ENCODE results near the gene IRF2BP2. TPM values are rescaled to one million over a fixed set of nuclear protein-coding genes. Genes with fewer than 3 reads are reported as not detected.

The IRF2BP2 gene
- total and polyA plus RNA-seq, 2 experiments from 2014 or later: 68.2 to 135 TPM

- Histone ChIP-seq H3K27me3 (no peaks in the 10 kb centered on the region), H3K27ac (no peak overlapping the region), H3K9me3 (ENCODE audit: low read depth) (no peaks in the 10 kb centered on the region), H3K79me2 (no peaks in the 10 kb centered on the region), H3K4me3 (no peak overlapping the region), H4K20me1 (ENCODE audit: insufficient read depth, poor library complexity, severe bottlenecking) (no peaks in the 10 kb centered on the region), H3K4me1 (ENCODE audit: insufficient read depth) (peaks cover 5% of the 10 kb centered on the region), H2AFZ (no peak overlapping the region), H3K9me2 (replicated peaks; ENCODE audit: insufficient read depth) (no peaks in the 10 kb centered on the region), H3K36me3 (replicated peaks; ENCODE audit: insufficient read depth, low read depth) (no peaks in the 10 kb centered on the region), H3K4me2 (no peak overlapping the region)
- WGBS (ENCODE audit: low lambda C conversion rate, missing lambda C conversion rate): 92% methylated on average over 3 of the region's 3 CpGs
- DNase-seq (ENCODE audit: low spot score): no peak
- TF ChIP-seq, protein P1, sequence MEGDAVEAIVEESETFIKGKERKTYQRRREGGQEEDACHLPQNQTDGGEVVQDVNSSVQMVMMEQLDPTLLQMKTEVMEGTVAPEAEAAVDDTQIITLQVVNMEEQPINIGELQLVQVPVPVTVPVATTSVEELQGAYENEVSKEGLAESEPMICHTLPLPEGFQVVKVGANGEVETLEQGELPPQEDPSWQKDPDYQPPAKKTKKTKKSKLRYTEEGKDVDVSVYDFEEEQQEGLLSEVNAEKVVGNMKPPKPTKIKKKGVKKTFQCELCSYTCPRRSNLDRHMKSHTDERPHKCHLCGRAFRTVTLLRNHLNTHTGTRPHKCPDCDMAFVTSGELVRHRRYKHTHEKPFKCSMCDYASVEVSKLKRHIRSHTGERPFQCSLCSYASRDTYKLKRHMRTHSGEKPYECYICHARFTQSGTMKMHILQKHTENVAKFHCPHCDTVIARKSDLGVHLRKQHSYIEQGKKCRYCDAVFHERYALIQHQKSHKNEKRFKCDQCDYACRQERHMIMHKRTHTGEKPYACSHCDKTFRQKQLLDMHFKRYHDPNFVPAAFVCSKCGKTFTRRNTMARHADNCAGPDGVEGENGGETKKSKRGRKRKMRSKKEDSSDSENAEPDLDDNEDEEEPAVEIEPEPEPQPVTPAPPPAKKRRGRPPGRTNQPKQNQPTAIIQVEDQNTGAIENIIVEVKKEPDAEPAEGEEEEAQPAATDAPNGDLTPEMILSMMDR (IDR thresholded peaks at IDR 0.05; ENCODE audit: poor library complexity): no peak
- no peak for TF ChIP-seq EZH2phosphoT487 (IDR thresholded peaks at IDR 0.05; ENCODE audit: low read depth, severe bottlenecking, unreplicated experiment)
- TF ChIP-seq EZH2 (IDR thresholded peaks at IDR 0.05; ENCODE audit: borderline replicate concordance): no peak
Observed at GRCh38 chr1:234647245-234647644, 37.3 kb upstream of the IRF2BP2 start.

GRCh38 chr1:234645964-234646363 lies 36.0 kb upstream of the IRF2BP2 start:
- H4K20me1 ChIP-seq (ENCODE audit: insufficient read depth, poor library complexity, severe bottlenecking): no peaks in the 10 kb centered on the region
- TF ChIP-seq EZH2phosphoT487 (IDR thresholded peaks at IDR 0.05; ENCODE audit: low read depth, severe bottlenecking, unreplicated experiment) (no peak), EZH2 (IDR thresholded peaks at IDR 0.05; ENCODE audit: borderline replicate concordance) (no peak)
- TF ChIP-seq, protein P1 (IDR thresholded peaks at IDR 0.05; ENCODE audit: poor library complexity): no peak
- no peak for DNase-seq (ENCODE audit: low spot score)

DNA sequence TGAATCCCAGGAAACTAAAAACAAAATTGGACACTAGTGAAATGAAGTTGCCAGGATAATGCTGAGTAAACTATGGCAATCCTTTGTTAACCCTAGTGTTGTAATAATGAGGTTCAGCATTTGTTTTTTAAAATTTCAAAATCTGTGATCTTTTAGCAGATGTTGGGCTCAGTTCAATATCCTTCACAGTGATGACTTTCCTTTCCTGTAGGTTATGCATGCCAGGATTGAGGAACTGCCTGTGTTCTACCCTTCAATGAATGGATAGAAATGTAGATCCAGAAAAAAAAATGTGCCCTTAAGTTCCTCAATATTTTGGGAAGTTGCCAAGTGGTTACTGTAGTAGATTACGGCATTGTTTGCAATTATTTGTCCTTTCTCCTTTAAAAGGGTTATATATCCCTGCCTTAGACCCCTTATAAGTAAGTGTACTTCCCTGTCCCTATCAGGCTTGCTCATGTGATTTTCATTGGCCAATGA lies 35.5 kb upstream of the IRF2BP2 start:
- H3K9me3 ChIP-seq (ENCODE audit: low read depth): no peaks in the 10 kb centered on the region
- no peak overlapping the region for H3K4me3 ChIP-seq
- H2AFZ ChIP-seq: no peak overlapping the region
- TF ChIP-seq, protein P1 (IDR thresholded peaks at IDR 0.05; ENCODE audit: poor library complexity): no peak
- no peak for TF ChIP-seq EZH2 (IDR thresholded peaks at IDR 0.05; ENCODE audit: borderline replicate concordance)
- no peak for TF ChIP-seq EZH2phosphoT487 (IDR thresholded peaks at IDR 0.05; ENCODE audit: low read depth, severe bottlenecking, unreplicated experiment)
- WGBS (ENCODE audit: low lambda C conversion rate, missing lambda C conversion rate): 93% methylated on average over 1 of the region's 1 CpG
- DNase-seq (ENCODE audit: low spot score): no peak
- no peaks in the 10 kb centered on the region for H4K20me1 ChIP-seq (ENCODE audit: insufficient read depth, poor library complexity, severe bottlenecking)
- H3K9me2 ChIP-seq (replicated peaks; ENCODE audit: insufficient read depth): no peaks in the 10 kb centered on the region
- H3K79me2 ChIP-seq: no peaks in the 10 kb centered on the region
- H3K36me3 ChIP-seq (replicated peaks; ENCODE audit: insufficient read depth, low read depth): no peaks in the 10 kb centered on the region
- H3K27me3 ChIP-seq: no peaks in the 10 kb centered on the region
- peaks cover 6% of the 10 kb centered on the region for H3K4me1 ChIP-seq (ENCODE audit: insufficient read depth)
- H3K27ac ChIP-seq: no peak overlapping the region
- H3K4me2 ChIP-seq: no peak overlapping the region

More at GRCh38 chr1:234645964-234646363, 36.0 kb upstream of the IRF2BP2 start:
- H3K9me2 ChIP-seq (replicated peaks; ENCODE audit: insufficient read depth): no peaks in the 10 kb centered on the region
- no peaks in the 10 kb centered on the region for H3K79me2 ChIP-seq
- no peaks in the 10 kb centered on the region for H3K27me3 ChIP-seq
- H3K9me3 ChIP-seq (ENCODE audit: low read depth): no peaks in the 10 kb centered on the region
- 83% methylated on average over 2 of the region's 2 CpGs for WGBS (ENCODE audit: low lambda C conversion rate, missing lambda C conversion rate)
- H2AFZ ChIP-seq: no peak overlapping the region
- H3K27ac ChIP-seq: no peak overlapping the region
- H3K4me3 ChIP-seq: no peak overlapping the region
- no peak overlapping the region for H3K4me2 ChIP-seq
- peaks cover 5% of the 10 kb centered on the region for H3K4me1 ChIP-seq (ENCODE audit: insufficient read depth)
- H3K36me3 ChIP-seq (replicated peaks; ENCODE audit: insufficient read depth, low read depth): no peaks in the 10 kb centered on the region
